B cell (primary cell): ENCODE measurements around the gene NAA60. TPM values are rescaled to one million over a fixed set of nuclear protein-coding genes. Genes with fewer than 3 reads are reported as not detected.

ENCODE experiments used
- ATAC-seq: fragments of 200-7000 bp; cut with Tn5 transposase; one replicate; pipeline ENCODE4 v1.10.0; 2021; ENCODE audit warnings: low read depth, mild to moderate bottlenecking, moderate number of reproducible peaks, moderate library complexity
- CTCF ChIA-PET: fragments of 350-600 bp; sonication (Branson Sonifier 250); formaldehyde crosslinking; loops from one replicate; lab custom pipeline; 2021; ENCODE audit warnings: antibody characterized with exemption, inconsistent platforms; lab: Charles Lee
- POLR2A ChIA-PET: fragments of 350-600 bp; sonication (Branson Sonifier 250); formaldehyde crosslinking; loops from one replicate; lab custom pipeline; 2021; ENCODE audit warnings: antibody characterized with exemption; lab: Charles Lee
- DNase-seq: peaks from one replicate; pipeline ENCODE4 v3.0.0; 2013
- H2AFZ ChIP-seq: 2 replicates; pipeline ENCODE4 v1.6.1; 2012; ENCODE audit warnings: mild to moderate bottlenecking, low read depth, low read length; ENCODE audit not compliant: insufficient read depth, poor library complexity, severe bottlenecking
- H3K27ac ChIP-seq, 2 donors: 1 replicate in 1 of 2; 2 replicates in 1 of 2; pipeline ENCODE4 v1.5.1; 2012 to 2013; ENCODE audit warnings: low read length in 2 of 2, mild to moderate bottlenecking in 2 of 2, moderate library complexity in 1 of 2
- H3K27me3 ChIP-seq, 4 experiments: fragments of 200-600 bp in 1 of 4; sonication (generic) in 1 of 4; replicated peaks in 1 of 4; 1 replicate in 2 of 4; 2 replicates in 2 of 4; pipeline versions ENCODE4 v1.6.1 to v1.7.0; 2013 to 2016; ENCODE audit warnings: low read length in 3 of 4, mild to moderate bottlenecking in 2 of 4, mixed read lengths in 1 of 4, moderate library complexity in 1 of 4; ENCODE audit not compliant: insufficient read depth in 4 of 4, control insufficient read depth in 3 of 4; ENCODE audit errors: control extremely low read depth in 1 of 4
- H3K36me3 ChIP-seq, 2 experiments: replicated peaks in 1 of 2; 1 replicate in 1 of 2; 2 replicates in 1 of 2; pipeline versions ENCODE4 v1.6.1 to v1.7.1; 2013; ENCODE audit warnings: low read length in 1 of 2; ENCODE audit not compliant: insufficient read depth in 2 of 2, control insufficient read depth in 1 of 2; ENCODE audit errors: control extremely low read depth in 1 of 2, extremely low read depth in 1 of 2
- H3K4me1 ChIP-seq, 2 donors: fragments of 200-600 bp in 1 of 2; sonication (generic) in 1 of 2; 1 replicate in 1 of 2; 2 replicates in 1 of 2; pipeline versions ENCODE4 v1.5.1 to v1.6.1; 2013 to 2017; ENCODE audit warnings: low read length in 2 of 2; ENCODE audit not compliant: control insufficient read depth in 2 of 2, insufficient read depth in 2 of 2
- H3K4me2 ChIP-seq: replicated peaks from 2 replicates; pipeline ENCODE3; 2012; ENCODE audit warnings: mild to moderate bottlenecking, low read depth, low read length; ENCODE audit not compliant: poor library complexity, severe bottlenecking
- H3K4me3 ChIP-seq, 5 experiments: fragments of 200-600 bp in 1 of 5; sonication (generic) in 1 of 5; 1 replicate in 3 of 5; 2 replicates in 2 of 5; pipeline versions ENCODE4 v1.5.1 to v1.7.0; 2011 to 2016; ENCODE audit warnings: low read length in 4 of 5, mild to moderate bottlenecking in 4 of 5, low read depth in 2 of 5, control low read depth in 1 of 5, moderate library complexity in 1 of 5; ENCODE audit not compliant: insufficient read depth in 1 of 5; ENCODE audit errors: control extremely low read depth in 1 of 5, extremely low read depth in 1 of 5
- H3K79me2 ChIP-seq: fragments of 200-600 bp; sonication (generic); one replicate; pipeline ENCODE4 v1.6.0; 2016; ENCODE audit warnings: low read length; ENCODE audit not compliant: control insufficient read depth, insufficient read depth
- H3K9ac ChIP-seq: fragments of 200-600 bp; sonication (generic); 2 replicates; pipeline ENCODE4 v1.6.1; 2017; ENCODE audit warnings: mild to moderate bottlenecking, low read length, moderate library complexity
- H3K9me3 ChIP-seq, 3 donors: one replicate each; pipeline versions ENCODE4 v1.6.1 to v1.7.1; 2013; ENCODE audit warnings: low read length in 2 of 3; ENCODE audit not compliant: control insufficient read depth in 2 of 3, insufficient read depth in 1 of 3; ENCODE audit errors: control extremely low read depth in 1 of 3
- H4K20me1 ChIP-seq: 2 replicates; pipeline ENCODE4 v1.6.0; 2012; ENCODE audit warnings: mild to moderate bottlenecking, low read length; ENCODE audit not compliant: insufficient read depth, control insufficient read depth, poor library complexity, severe bottlenecking
- H3K27ac Mint-ChIP-seq: one replicate; pipeline ENCODE4 v1.8.0; 2021; ENCODE audit warnings: mixed read lengths
- H3K27me3 Mint-ChIP-seq: one replicate; pipeline ENCODE4 v1.8.0; 2021; ENCODE audit warnings: mixed read lengths
- H3K4me1 Mint-ChIP-seq: one replicate; pipeline ENCODE4 v1.8.0; 2021; ENCODE audit warnings: mixed read lengths
- H3K4me3 Mint-ChIP-seq: one replicate; pipeline ENCODE4 v1.8.0; 2021; ENCODE audit warnings: mixed read lengths
- H3K9me3 Mint-ChIP-seq: one replicate; pipeline ENCODE4 v1.8.0; 2022; ENCODE audit warnings: mixed read lengths; ENCODE audit not compliant: insufficient read depth
- EZH2 ChIP-seq: IDR thresholded peaks from 2 replicates; pipeline ENCODE4 v1.6.1; 2012; ENCODE audit warnings: borderline replicate concordance, low read depth, mild to moderate bottlenecking, moderate library complexity, low read length; ENCODE audit not compliant: insufficient read depth, poor library complexity, severe bottlenecking
- WGBS: methylation state at CpG from one replicate; pipeline ENCODE4 v1.1.5; 2013; ENCODE audit warnings: missing lambda C conversion rate; ENCODE audit not compliant: insufficient coverage; 5-methylcytosine and 5-hydroxymethylcytosine counted together
- intact Hi-C: fragments of 100-400 bp; cut with micrococcal nuclease; formaldehyde crosslinking; loops from one replicate; pipeline ENCODE4 v1.10.0; 2022
- polyA minus RNA-seq: library from RNA; depleted of rRNA, polyadenylated mRNA; stranded (reverse); fragments of >200 nt; gene quantifications from 2 replicates; pipeline ENCODE4 v1.2.3, GENCODE V29; 2012
- polyA plus RNA-seq: library from polyadenylated mRNA; depleted of rRNA; stranded (reverse); fragments of >200 nt; gene quantifications from 2 replicates; pipeline ENCODE4 v1.2.3, GENCODE V29; 2012
- total RNA-seq, 2 donors: library from RNA; stranded (reverse); fragments of 120-200 nt in 1 of 2; gene quantifications; 1 replicate in 1 of 2; 2 replicates in 1 of 2; pipeline versions ENCODE4 v1.2.3 to v1.2.4, GENCODE V29; 2013 to 2022
- TF ChIP-seq, protein P1 (sequence below): fragments of 200-600 bp; IDR thresholded peaks from one replicate; pipeline ENCODE4 v1.8.0; 2022; ENCODE audit warnings: antibody characterized with exemption, mild to moderate bottlenecking

NAA60 gene
- total RNA-seq: 50.9 and 52.9 TPM in 2 replicates
- total RNA-seq (2013): 17.0 TPM
- 31.9 and 54.3 TPM in 2 replicates for polyA plus RNA-seq
- polyA minus RNA-seq: 18.8 and 28.6 TPM in 2 replicates

DNA sequence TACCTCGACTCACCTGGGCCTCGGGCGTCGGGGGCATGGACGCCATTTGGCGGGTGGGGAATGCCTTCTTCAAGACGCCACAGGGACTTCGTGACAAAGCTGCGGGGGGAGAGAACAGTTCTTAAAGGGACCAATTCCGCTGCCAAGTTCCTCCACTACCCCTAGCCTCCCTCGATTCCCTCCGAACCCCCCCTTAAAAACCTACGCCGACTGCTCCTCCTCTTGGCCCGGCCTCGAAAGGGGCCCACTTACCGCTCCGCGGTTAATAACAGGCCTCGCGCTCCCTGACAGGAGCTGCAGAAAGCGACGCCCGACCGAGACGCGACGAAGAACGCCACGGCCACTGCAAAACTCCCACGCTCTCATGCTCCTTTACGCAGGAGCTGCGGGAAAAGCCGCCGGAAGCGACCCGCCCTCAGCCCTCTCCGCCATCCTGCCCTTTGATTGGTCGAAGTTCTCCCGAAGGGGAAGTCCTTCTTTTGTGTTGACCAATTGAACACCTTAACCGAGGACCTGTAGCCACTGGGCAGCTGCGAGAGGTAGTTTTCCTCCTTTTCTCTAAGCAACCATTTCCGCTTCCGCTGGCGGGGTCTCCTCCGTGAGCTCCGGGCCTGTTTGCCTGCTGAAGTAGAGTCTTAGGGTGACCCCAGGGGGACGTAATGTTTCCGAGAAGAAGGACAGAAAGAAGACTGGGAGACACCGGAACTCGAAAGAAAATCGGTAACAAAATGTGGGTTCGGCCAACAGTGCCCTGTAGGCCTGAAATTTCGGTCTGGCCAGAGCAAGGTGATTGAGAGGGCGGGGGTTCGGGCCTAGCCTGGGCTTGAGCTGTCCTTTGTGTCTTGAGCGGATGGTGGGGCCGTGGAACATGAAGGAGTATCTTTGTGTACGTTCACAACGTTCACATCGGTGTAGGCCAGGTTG is at the start of gene NAA60, which contains the start of gene ZNF597:
NAA60 (plus strand) TSS at position 573 of the 924 bp plus-strand sequence. CDS start 32,548 bp downstream, outside the sequence.
ZNF597 (minus strand) TSS at position 397 of the 924 bp plus-strand sequence; CDS start at position 46, 351 bp downstream.
- peak within 1 kb of the TSS; percentile 80 for H3K9ac ChIP-seq
- H3K36me3 ChIP-seq: peaks cover 0 to 22% of the 10 kb centered on the region in 2 experiments
- WGBS: 47% methylated on average over 60 of the region's 61 CpGs
- H3K27ac Mint-ChIP-seq: peak within 1 kb of the TSS; percentile 91
- peak within 1 kb of the TSS; percentile 79 for H2AFZ ChIP-seq
- H4K20me1 ChIP-seq: no peaks in the 10 kb centered on the region
- peaks cover 47% of the 10 kb centered on the region for H3K79me2 ChIP-seq
- H3K27me3 ChIP-seq: no peaks in the 10 kb centered on the region
- peaks cover 11% of the 10 kb centered on the region in 2 donors for H3K4me1 ChIP-seq
- ATAC-seq (peak; percentile 98), DNase-seq (peak; percentile 86)
- H3K27me3 Mint-ChIP-seq: peaks cover 3% of the 10 kb centered on the region
- ChIA-PET POLR2A (interaction anchor here (0.5 to 1.4 kb wide), 5 partner anchors 14 to 581 kb away, joined by 3 to 7 read pairs (median 4); partner anchors contain the start of genes ZNF174 and ZSCAN32), CTCF (interaction anchor here (1.0 to 1.3 kb wide), 2 partner anchors 14 to 43 kb away, joined by 4 read pairs; partner anchors contain the start of genes ZNF174 and ZSCAN32)
- H3K4me2 ChIP-seq: peak within 1 kb of the TSS; percentile 82
- peak within 1 kb of the TSS; percentile 95 for H3K4me3 Mint-ChIP-seq
- TF ChIP-seq EZH2: no peak
- TF ChIP-seq, protein P1, sequence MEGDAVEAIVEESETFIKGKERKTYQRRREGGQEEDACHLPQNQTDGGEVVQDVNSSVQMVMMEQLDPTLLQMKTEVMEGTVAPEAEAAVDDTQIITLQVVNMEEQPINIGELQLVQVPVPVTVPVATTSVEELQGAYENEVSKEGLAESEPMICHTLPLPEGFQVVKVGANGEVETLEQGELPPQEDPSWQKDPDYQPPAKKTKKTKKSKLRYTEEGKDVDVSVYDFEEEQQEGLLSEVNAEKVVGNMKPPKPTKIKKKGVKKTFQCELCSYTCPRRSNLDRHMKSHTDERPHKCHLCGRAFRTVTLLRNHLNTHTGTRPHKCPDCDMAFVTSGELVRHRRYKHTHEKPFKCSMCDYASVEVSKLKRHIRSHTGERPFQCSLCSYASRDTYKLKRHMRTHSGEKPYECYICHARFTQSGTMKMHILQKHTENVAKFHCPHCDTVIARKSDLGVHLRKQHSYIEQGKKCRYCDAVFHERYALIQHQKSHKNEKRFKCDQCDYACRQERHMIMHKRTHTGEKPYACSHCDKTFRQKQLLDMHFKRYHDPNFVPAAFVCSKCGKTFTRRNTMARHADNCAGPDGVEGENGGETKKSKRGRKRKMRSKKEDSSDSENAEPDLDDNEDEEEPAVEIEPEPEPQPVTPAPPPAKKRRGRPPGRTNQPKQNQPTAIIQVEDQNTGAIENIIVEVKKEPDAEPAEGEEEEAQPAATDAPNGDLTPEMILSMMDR: no peak
- intact Hi-C loops: loop anchor here (1.0 kb wide), 3 partner anchors 14 to 138 kb away; partner anchors contain the start of genes TIGD7, ZNF174, ZNF75A and ZSCAN32
- H3K27ac ChIP-seq: peak within 1 kb of the TSS; percentile 34 to 83
- peaks cover 21% of the 10 kb centered on the region for H3K4me1 Mint-ChIP-seq
- peaks cover 5% of the 10 kb centered on the region for H3K9me3 Mint-ChIP-seq
- peaks cover 1 to 19% (median 11%) of the 10 kb centered on the region in 3 donors for H3K9me3 ChIP-seq
- peak within 1 kb of the TSS; percentile 53 to 79 (median 62) for H3K4me3 ChIP-seq
